HG02870 (cell line): Measurements from ENCODE around the gene TIGD2.

Experiments
- ATAC-seq: cut with Tn5 transposase; IDR thresholded peaks from one replicate; pipeline ENCODE4 v1.9.1; 2021; ENCODE audit warnings: mild to moderate bottlenecking, moderate library complexity; ENCODE audit not compliant: unreplicated experiment

TIGD2 gene

GRCh38 chr4:89110986-89111832 is at the start of gene TIGD2:
Gene TIGD2 (plus strand): TSS chr4:89111533. CDS start chr4:89112975, 1,442 bp downstream.
- ATAC-seq = peak; percentile 84

- no peak for ATAC-seq
These were observed 46.5 kb upstream of the TIGD2 start for GRCh38 chr4:89064848-89065247.

- no peak for ATAC-seq
These were observed 43.9 kb upstream of the TIGD2 start for GRCh38 chr4:89067417-89067816.

GRCh38 chr4:89069481-89069880 is 41.9 kb upstream of the TIGD2 start:
- peak; percentile 75 for ATAC-seq

GRCh38 chr4:89070041-89070440 is 41.3 kb upstream of the TIGD2 start:
- no peak for ATAC-seq

DNA sequence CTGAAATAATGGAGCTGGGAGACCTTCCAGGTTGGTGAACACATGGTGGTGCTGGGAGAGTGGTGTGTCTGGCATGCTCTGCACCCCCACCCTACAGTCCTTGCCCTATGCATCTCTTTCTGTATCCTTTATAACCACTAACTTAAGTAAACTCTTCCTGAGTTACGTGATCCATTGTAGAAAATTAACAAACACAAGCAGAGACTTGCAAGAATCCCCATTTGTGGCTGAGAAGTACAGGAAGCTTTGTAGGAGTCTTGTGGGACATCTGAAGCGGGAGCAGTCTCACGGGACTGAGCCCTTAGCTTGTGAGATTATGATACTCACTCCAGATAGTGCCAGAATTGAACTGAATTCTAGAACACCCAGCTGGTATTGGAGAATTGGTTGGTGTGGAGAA is 40.0 kb upstream of the TIGD2 start:
- ATAC-seq = no peak

DNA sequence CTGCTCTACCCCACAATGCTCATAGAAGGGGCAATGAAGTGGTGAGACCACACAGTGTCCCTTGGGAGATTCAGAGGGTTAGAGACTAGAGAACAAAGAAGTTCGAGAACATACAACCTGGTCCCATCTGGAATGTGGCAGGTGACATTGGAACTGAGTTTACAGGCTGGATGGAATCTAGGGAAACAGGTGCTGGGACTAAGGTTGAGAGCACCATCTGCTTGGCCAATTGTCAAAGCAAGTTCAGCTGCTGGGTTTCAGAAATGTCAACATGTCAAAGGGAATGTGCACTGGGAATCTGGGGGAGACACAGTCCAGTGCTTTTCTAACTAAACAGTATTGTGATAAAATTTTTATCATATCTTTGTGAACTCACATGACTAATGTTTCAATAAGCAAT is 38.4 kb upstream of the TIGD2 start:
- ATAC-seq = no peak

DNA sequence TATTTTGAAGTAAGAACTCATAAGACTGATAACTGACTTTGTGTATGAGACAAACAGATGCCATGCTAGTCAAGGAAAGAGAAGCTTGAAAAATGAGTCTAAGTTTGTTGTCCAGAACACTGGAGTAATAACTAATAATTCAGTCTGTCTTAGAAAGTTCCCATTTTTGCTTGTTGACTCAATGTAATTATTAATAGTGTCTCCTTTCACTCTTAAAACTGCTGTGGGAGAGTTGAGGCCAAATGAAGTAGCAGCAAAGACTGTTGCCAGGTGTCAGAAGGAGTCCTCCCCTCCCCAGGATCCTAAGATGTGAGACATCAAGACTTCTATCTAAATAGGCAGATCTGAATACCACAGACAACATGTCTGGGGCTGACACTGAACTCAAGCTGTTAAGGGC is 33.6 kb upstream of the TIGD2 start:
- ATAC-seq = no peak

- no peak for ATAC-seq
These were observed 33.0 kb upstream of the TIGD2 start for GRCh38 chr4:89078300-89078699.

- no peak for ATAC-seq
These were observed 12.3 kb upstream of the TIGD2 start for GRCh38 chr4:89099034-89099433.

- ATAC-seq = no peak
These were observed 11.9 kb upstream of the TIGD2 start for GRCh38 chr4:89099471-89099870.

DNA sequence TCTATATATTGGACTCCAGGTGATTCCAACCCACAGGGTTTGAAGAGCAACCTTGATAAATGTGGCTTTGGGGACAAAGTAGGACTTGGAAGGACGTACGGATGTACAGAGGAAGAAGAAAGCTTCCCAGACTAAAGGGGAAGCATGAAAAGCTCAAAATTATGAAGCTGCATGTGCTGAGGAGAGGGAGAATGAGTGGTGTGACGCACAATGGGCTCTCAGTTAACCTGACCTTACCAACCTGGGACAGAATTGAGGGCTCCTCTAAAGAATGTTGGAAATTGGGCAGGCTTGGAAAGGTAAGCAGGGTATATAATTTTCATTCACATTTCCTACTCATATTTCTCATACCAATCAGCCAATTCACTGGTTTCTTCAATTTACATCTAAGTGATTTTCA is 10.5 kb upstream of the TIGD2 start:
- peak; percentile 2 for ATAC-seq

DNA sequence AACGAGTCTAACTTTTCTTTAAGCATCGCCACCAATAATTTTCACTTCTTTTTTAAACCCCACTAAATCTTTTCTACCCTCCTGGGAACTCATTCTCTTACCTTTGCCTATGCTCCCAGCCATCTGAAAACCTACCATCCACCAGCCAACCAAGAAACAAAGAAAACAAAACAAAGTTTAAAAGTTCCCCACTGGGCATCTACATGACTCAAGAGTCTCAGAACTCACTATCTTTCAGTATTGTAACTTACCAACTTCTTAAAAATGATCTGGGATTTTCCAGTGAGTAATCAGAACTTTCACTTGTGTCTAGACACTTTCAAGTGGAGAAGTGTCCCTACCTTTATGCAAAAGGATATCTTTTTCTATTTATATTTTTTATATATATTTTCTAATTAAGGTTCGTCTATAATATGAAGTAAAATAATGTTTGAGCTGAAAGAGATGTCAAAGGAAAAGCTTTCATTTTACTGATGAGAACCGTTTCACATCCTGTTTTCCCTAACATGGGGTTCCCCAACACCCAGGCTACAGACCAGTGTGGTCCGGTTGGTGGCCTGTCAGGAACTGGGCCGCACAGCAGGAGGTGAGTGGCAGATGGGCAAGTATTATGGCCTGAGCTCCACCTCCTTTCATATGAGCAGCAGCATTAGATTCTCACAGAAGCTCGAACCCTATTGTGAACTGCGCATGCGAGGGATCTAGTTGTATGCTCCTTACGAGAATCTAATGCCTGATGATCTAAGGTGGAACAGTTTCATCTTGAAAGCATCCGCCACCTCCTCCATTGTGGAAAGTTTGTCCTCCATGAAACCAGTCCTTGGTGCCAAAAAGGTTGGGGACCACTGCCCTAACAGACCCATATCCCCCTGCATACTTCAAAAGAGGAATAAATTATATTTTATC is 9.8 kb upstream of the TIGD2 start:
- peak; percentile 95 for ATAC-seq

DNA sequence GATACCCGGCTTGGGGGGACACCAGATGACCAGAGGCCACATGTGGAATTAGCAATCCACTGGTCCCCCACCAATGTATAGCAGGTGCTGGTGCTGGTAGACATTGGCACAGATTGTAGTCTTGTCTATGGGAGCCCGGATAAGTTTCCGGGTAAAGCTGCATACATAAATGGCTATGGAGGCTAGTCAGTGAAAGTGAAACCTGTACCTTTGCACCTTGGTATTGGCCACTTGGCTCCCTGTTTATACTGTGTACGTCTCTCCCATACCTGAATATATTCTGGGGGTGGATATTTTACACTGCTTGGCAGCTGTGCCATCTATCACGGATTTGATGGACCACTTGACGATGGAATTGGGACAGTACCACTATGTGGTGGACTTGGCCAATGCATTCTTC is 5.6 kb upstream of the TIGD2 start:
- no peak for ATAC-seq

- no peak for ATAC-seq
These were observed 3.2 kb upstream of the TIGD2 start for GRCh38 chr4:89108091-89108490.

DNA sequence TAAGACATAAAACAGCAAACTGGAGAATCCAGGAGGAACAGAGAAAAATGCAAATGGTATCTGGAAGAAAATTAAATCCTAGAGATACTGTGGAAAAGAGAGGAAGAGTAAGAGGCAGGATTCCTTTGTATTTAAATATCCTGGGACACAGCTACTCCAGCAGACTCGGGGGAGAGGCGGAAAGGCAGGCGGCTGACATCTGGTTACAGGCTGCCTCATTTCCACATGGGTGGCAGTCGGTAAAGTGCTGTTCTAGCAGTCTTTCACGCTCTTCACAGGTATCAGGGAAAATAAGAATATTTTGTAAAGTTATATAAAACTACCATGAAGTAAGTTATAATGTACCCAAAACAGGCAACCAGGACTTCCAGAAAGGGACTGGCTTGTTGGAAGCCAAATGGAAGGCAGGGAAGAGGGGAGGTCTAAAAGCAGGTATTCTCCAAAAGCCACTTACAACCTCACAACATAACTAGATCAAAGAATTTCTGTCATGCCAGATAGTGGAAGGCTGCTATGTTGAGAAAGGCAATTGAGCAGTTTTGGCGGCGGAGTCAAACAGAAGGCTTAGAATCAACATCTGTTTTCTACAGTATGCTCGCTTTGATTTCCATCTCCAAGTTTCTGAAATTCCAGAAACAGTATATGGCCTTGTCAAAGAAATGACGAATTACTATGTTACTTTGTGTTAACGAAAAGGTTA is 1.3 kb upstream of the TIGD2 start:
- ATAC-seq = no peak

DNA sequence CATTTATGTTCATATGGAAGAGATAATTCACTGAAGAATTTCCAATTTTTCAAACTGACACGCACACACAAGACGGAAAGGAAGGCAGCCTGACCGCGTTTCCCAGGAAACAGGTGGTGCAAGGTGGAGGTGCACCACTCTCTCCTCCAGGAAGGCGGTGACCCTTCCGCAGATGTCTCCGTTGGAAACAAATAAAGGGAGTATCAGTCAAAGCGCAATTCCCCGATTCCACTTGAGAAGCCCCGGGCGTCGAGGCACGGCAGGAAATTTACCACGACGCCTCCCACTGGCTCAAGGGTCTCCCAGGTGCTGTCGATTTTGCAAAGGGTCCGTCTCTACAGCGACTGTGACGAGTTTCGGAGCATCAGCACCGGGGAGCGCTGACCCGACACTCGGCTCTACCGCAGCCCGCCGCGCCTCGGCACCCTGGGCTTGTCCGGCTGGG is 770 bp upstream of the TIGD2 start:
- ATAC-seq = no peak

- ATAC-seq = no peak
These were observed 665 bp downstream of the TIGD2 start for GRCh38 chr4:89111833-89112563.

DNA sequence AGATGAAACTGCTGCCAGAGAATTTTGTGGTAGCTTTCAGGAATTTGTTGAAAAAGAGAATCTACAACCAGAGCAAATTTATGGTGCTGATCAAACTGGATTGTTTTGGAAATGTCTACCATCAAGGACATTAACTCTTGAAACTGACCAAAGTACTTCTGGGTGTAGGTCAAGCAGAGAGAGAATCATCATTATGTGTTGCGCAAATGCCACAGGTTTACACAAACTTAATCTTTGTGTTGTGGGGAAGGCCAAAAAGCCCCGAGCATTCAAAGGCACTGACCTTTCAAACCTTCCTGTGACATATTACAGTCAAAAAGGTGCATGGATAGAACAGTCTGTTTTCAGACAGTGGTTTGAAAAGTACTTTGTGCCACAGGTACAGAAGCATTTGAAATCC is 2.1 kb downstream of the TIGD2 start:
- ATAC-seq = no peak

DNA sequence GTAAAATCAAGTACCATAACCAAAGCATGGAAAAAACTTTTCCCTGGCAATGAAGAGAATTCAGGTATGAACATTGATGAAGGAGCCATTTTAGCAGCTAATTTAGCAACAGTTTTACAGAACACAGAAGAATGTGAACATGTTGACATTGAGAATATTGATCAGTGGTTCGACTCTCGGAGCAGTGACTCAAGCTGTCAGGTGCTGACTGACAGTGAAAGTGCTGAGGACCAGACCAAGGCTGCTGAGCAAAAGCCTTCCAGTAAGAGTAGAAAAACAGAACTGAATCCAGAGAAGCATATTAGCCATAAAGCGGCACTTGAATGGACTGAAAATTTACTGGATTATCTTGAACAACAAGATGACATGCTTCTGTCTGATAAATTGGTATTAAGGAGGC is 2.8 kb downstream of the TIGD2 start:
- ATAC-seq = peak; percentile 44

DNA sequence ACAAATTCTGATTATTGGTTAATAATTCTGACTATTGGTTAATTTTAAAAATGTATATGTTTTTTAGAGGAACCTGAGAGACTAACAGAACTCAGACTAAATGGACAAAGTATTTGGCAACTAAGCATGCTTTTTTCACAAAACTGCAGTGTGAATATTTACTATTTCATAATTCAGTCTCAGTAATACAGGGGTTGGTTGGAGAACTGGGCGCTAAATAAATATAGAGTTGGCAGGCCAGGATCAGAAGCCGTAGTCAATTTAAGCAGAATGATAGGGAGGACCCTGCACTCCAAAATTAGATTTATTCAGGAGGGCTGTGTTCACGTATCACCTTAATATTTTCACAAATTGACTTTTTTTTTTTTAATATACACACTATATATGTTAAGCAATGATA is 5.8 kb downstream of the TIGD2 start:
- ATAC-seq = no peak
